ENCODE data around the gene PALLD.
"Not testable (repeated sequence)": the region's sequence is repeated elsewhere in the genome, so short reads cannot be mapped to it uniquely, and the experiment has no call there.

PALLD gene

GRCh38 chr4:168496834-168497233 lies at the start of gene PALLD:
Gene PALLD (plus strand): TSS chr4:168497052.
- DNase-seq = no peak

- DNase-seq = not testable (repeated sequence)
Measured at GRCh38 chr4:168449063-168449462, 47.8 kb upstream of the PALLD start.

DNA sequence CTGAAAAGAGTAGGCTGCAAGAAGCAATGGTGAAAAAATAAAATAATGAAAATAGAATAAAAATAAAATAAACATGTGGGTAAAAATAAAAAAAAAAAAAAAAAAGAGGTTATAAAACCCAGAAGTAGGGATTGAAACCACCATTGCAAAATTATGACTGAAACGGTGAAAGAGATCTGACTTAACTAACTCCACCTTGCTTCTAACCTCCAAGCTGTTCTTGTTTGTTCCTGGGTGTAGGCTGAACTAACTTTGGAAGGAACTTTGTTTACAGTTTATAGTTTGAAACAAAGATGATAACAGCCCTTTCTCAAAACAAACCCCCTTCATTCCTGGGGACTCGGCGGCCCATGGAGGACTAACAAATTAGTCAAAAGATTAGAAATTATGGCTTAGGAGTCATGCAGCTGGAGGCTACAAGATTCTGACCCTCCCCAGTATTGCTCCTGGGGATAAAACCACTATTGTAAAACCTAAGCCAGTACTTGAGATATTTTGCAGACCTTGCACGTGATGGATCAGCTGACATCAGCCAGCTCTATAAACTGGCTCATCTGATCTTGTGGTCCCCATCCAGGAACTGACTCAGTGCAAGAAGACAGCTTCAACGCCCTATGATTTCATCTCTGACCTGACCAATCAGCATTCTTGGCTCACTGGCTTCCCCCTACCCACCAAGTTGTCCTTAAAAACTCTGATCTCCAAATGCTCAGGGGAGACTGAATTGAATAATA lies 47.0 kb upstream of the PALLD start:
- DNase-seq = no peak

- no peak for DNase-seq
Measured at GRCh38 chr4:168451331-168451730, 45.5 kb upstream of the PALLD start.

- DNase-seq = no peak
Measured at GRCh38 chr4:168451744-168452390, 45.0 kb upstream of the PALLD start.

- DNase-seq = peak; percentile 48
Measured at GRCh38 chr4:168453146-168453545, 43.7 kb upstream of the PALLD start.

GRCh38 chr4:168458256-168458655 lies 38.6 kb upstream of the PALLD start:
- not testable (repeated sequence) for DNase-seq

- DNase-seq = no peak
Measured at GRCh38 chr4:168461821-168462220, 35.0 kb upstream of the PALLD start.

DNA sequence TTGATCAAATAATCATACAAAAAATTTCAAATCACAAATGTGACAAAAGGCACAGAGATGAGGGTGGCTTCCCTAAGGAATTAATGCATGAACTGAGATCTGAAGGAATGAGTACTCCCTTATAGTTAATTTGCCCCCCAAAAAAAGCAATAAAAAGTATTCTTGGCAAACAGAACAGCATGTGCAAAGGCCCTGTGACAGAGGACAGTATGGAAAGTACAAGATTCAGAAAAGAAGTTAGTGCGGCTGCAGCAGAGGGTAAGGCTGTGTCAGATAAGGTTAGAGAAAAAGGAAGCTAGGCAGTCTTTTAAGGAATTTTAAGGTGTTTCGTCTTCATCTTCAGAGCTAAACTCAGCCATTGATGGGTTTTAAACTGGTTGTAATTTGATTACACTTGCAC lies 23.9 kb upstream of the PALLD start:
- no peak for DNase-seq

GRCh38 chr4:168474660-168475320 lies 22.1 kb upstream of the PALLD start:
- DNase-seq = no peak

GRCh38 chr4:168475745-168476144 lies 21.1 kb upstream of the PALLD start:
- DNase-seq = no peak

DNA sequence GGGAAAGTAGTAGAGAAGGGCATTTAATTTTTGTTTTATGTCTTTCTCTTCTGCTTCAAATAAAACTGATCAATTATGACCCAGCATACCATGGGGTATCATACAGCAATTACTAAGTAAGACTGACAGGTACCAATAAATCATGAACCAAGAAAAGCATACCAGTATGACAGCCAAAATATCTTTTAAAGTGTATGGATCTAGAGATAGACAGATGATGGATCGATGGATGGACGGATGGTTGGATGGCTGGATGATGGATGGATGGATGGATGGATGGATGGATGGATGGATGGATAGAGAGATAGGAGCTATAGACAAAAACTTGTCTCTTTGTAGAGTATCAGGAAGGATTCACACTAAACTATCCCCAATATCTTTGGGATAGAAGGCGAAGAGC lies 18.0 kb upstream of the PALLD start:
- no peak for DNase-seq

GRCh38 chr4:168480931-168481611 lies 15.8 kb upstream of the PALLD start:
- DNase-seq = peak; percentile 30

DNA sequence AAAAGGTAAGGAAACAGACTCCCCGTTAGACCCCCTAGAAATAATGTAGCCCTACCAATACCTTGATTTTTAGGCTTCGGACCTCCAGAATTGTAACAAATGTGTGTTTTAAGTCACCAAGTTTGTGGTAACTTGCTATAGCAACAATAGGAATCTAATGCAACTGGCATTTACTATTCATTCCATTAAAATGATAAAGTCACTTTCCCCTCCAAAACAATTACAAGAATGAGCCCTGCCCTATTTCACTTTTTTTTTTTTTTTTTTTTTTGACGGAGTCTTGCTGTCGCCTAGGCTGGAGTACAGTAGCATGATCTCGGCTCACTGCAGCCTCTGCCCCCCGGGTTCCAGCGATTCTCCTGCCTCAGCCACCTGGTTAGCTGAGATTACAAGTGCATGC lies 13.0 kb upstream of the PALLD start:
- no peak for DNase-seq

DNA sequence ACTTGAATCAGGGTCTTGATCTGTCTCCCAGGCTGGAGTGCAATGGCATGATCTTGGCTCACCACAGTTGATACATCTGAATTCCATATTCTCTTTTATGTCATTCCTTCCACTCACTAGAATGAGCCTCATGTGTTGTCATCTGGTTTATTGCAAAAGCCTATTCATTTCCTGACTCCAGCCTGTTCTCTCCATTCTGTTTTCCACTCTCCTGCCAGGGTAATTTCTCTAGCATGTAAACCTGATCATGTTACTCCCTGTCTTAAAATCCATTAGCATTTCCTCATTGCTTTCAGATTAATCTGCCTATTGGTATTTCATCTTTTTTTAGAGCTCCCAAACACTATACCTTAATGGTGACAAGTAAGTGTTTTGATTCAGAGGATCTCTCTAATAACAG lies 12.2 kb upstream of the PALLD start:
- DNase-seq = no peak

- DNase-seq = no peak
Measured at GRCh38 chr4:168485156-168485910, 11.5 kb upstream of the PALLD start.

- DNase-seq = no peak
Measured at GRCh38 chr4:168486912-168487281, 10.0 kb upstream of the PALLD start.

DNA sequence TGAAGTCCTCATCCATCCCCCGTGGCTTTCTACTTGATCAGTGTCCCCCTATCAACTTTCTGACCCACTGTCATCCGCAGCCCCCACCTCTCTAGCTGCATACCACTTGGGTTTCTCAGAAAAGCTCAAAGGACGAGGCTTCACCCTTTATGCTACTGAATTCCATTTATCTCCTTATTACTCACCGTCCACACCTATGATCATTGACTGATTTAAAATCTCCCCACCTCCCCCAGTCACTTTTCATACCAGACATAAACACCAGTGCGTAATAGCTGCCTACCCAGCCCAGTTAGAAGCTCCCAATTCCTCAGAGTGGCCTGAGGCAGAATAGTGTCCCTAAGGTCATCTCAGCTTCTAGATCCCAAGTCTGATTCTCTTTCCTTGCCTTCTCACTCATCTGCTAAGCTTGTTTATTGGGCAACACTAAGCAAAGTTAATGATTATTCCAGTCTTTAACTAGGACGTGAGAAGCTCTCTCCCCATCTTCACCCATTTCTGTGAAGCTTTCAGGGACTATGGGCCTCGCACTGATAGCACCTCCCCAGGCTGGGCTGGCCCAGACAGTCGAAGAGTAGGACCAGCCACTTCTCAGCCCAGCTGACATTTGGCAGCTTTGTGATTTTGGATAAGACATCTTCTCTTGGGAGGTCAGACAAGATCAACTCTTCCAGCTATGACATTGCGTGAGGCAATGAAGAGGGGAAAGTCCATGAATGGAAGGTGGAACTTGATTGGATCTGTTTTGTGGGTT lies 9.4 kb upstream of the PALLD start:
- no peak for DNase-seq

- DNase-seq = no peak
Measured at GRCh38 chr4:168488869-168489274, 8.0 kb upstream of the PALLD start.

DNA sequence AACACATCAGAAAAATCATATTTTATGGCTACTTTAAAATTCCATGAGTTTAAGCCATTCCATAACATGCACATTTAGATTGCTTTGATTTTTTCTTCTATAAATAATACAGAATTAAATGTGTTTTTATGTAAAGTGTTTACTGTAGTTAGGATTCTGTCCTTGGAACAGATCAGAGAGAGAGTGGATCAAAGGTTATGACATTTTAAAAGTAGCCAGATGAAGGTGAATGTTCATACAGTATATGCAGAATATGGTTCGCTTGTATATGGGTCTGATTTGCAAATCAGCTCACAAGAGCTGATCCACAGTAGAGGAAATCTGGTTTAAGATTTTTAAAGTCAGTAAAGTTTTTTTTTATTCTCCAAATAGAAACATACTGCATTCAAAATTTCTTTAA lies 7.2 kb upstream of the PALLD start:
- no peak for DNase-seq

- no peak for DNase-seq
Measured at GRCh38 chr4:168490711-168491110, 6.1 kb upstream of the PALLD start.

DNA sequence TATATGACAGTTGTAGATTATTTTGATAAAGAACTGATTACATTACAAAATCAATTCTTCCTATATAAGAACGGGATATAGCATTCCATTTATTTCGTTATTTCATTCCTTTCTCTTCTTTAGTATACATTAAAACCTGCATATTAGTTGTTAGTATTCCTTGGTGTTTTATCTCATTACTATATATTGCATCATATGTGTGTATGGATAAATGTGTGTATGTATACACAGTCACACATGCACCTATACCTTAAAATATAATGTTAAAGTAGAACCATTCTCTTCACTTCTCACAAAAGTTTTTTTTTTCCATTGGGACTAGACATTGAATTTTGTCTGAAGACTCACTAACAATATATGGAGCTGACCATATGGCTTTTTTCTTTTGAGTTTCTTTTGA lies 5.3 kb upstream of the PALLD start:
- no peak for DNase-seq
